K562 (cell line): ENCODE results near the gene PWWP2A. TPM values are rescaled to one million over a fixed set of nuclear protein-coding genes. Genes with fewer than 3 reads are reported as not detected.
A peak's percentile ranks its signal among the peaks of the same experiment; 100 is the strongest.

ENCODE experiments used
- ATAC-seq: fragments of 200-7000 bp; cut with Tn5 transposase; 3 replicates; pipeline ENCODE4 v1.9.1; 2020; ENCODE audit warnings: moderate library complexity
- BruUV-seq: library from RNA; stranded (reverse); fragments of 400-500 nt; replicated peaks from 2 replicates; lab custom pipeline; 2021; lab: Mats Ljungman, UMichigan
- CTCF ChIA-PET: fragments of 300-600 bp; formaldehyde crosslinking; extraction: SDS; loops from one replicate; lab custom pipeline; 2021; ENCODE audit warnings: low intra/inter-chr PET ratio; lab: Yijun Ruan, JAX
- POLR2A ChIA-PET: fragments of 300-600, 350-650 bp; sonication (Branson Sonifier 250); formaldehyde crosslinking; extraction: SDS; loops from one replicate; lab custom pipeline; 2021; ENCODE audit warnings: antibody characterized with exemption, inconsistent platforms; lab: Yijun Ruan, JAX
- DNase-seq, 4 experiments: peaks; one replicate each; pipeline versions ENCODE4 v3.0.0 to v3.0.0-alpha.2; 2011 to 2018; ENCODE audit warnings: low spot score in 3 of 4, mixed read lengths in 3 of 4; ENCODE audit errors: extremely low read depth in 1 of 4
- FAIRE-seq: peaks from 2 replicates; lab custom pipeline; 2011; peaks lifted over from hg19 to GRCh38; lab: Jason Lieb, UNC
- H2AFZ ChIP-seq: 2 replicates; pipeline ENCODE4 v1.6.0; 2011; ENCODE audit warnings: low read depth, low read length, control low read depth, inconsistent platforms
- H3K27ac ChIP-seq: fragments of 200-600 bp; 3 replicates; pipeline ENCODE4 v1.8.0; 2011; ENCODE audit warnings: low read depth, mild to moderate bottlenecking, control low read depth, inconsistent platforms, low read length, moderate library complexity, mixed read lengths; ENCODE audit errors: extremely low read depth
- H3K27me3 ChIP-seq, 2 experiments: fragments of 300-600 bp in 1 of 2; 2 replicates in 1 of 2; 3 replicates in 1 of 2; pipeline versions ENCODE4 v1.6.0 to v1.8.0; 2011; ENCODE audit warnings: inconsistent platforms in 2 of 2, low read length in 2 of 2, mild to moderate bottlenecking in 1 of 2, mixed read lengths in 1 of 2, moderate library complexity in 1 of 2; ENCODE audit not compliant: control insufficient read depth in 2 of 2, insufficient read depth in 2 of 2
- H3K36me3 ChIP-seq: fragments of 300-600 bp; 3 replicates; pipeline ENCODE4 v1.8.0; 2011; ENCODE audit warnings: mild to moderate bottlenecking, low read length, inconsistent platforms; ENCODE audit not compliant: control insufficient read depth, insufficient read depth
- H3K4me1 ChIP-seq, 2 experiments: fragments of 200-600 bp in 1 of 2; replicated peaks in 1 of 2; 2 replicates in 1 of 2; 3 replicates in 1 of 2; pipeline versions ENCODE4 v1.5.1 to v1.8.0; 2011; ENCODE audit warnings: inconsistent platforms in 2 of 2, low read length in 2 of 2, mild to moderate bottlenecking in 1 of 2, mixed read lengths in 1 of 2, moderate library complexity in 1 of 2; ENCODE audit not compliant: control insufficient read depth in 2 of 2, insufficient read depth in 2 of 2
- H3K4me2 ChIP-seq: 2 replicates; pipeline ENCODE4 v1.6.1; 2011; ENCODE audit warnings: low read length, control low read depth, inconsistent platforms, mixed read lengths; ENCODE audit not compliant: insufficient read depth
- H3K4me3 ChIP-seq: fragments of 200-600 bp; sonication (generic), shearing (Covaris generic); 2 replicates; pipeline ENCODE4 v1.5.1; 2016; ENCODE audit warnings: control low read depth, inconsistent platforms
- H3K79me2 ChIP-seq: fragments of 200-600 bp; 3 replicates; pipeline ENCODE4 v1.8.0; 2011; ENCODE audit warnings: low read length, inconsistent platforms; ENCODE audit not compliant: control insufficient read depth, insufficient read depth
- H3K9ac ChIP-seq, 2 experiments: 2 replicates each; pipeline versions ENCODE4 v1.6.0 to v1.6.1; 2011; ENCODE audit warnings: low read depth in 2 of 2, low read length in 2 of 2, control low read depth in 1 of 2, inconsistent platforms in 1 of 2, mild to moderate bottlenecking in 1 of 2, mixed read lengths in 1 of 2; ENCODE audit not compliant: insufficient read depth in 1 of 2
- H3K9me1 ChIP-seq: one replicate; pipeline ENCODE4 v1.6.0; 2011; ENCODE audit warnings: inconsistent platforms, mild to moderate bottlenecking, low read length, moderate library complexity; ENCODE audit not compliant: control insufficient read depth, insufficient read depth
- H3K9me3 ChIP-seq: replicated peaks from 2 replicates; pipeline ENCODE4 v1.5.1; 2011; ENCODE audit warnings: low read depth, low read length, inconsistent platforms; ENCODE audit not compliant: control insufficient read depth, insufficient read depth
- H4K20me1 ChIP-seq: replicated peaks from 2 replicates; pipeline ENCODE4 v1.6.1; 2011; ENCODE audit warnings: low read length, inconsistent platforms, mixed read lengths; ENCODE audit not compliant: control insufficient read depth, insufficient read depth
- MAFG ChIP-seq: fragments of 450-650 bp; conservative IDR thresholded peaks from 2 replicates; pipeline ENCODE4 v1.6.1; 2016; ENCODE audit warnings: missing genetic modification characterization, missing compliant biosample characterization
- MTA3 ChIP-seq: fragments of 450-650 bp; formaldehyde crosslinking; IDR thresholded peaks from 2 replicates; pipeline ENCODE4 v1.6.1; 2017; ENCODE audit warnings: mild to moderate bottlenecking, borderline replicate concordance
- NONO ChIP-seq, 2 experiments: fragments of 200-400 bp in 1 of 2; fragments of 450-650 bp in 1 of 2; formaldehyde crosslinking in 1 of 2; IDR thresholded peaks; 2 replicates each; pipeline ENCODE4 v1.6.1; 2017; ENCODE audit warnings: low read depth in 2 of 2, mild to moderate bottlenecking in 2 of 2, moderate library complexity in 2 of 2, low read length in 1 of 2
- RAD51 ChIP-seq: fragments of 450-650 bp; IDR thresholded peaks from 2 replicates; pipeline ENCODE4 v1.7.1; 2016; ENCODE audit warnings: low read depth, mild to moderate bottlenecking, borderline replicate concordance
- SNRNP70 ChIP-seq: fragments of 200-400 bp; formaldehyde crosslinking; optimal IDR thresholded peaks from 2 replicates; pipeline ENCODE3; 2017; ENCODE audit warnings: low read depth, low read length
- TAF15 ChIP-seq: fragments of 200-400 bp; formaldehyde crosslinking; IDR thresholded peaks from 2 replicates; pipeline ENCODE4 v1.6.1; 2017; ENCODE audit warnings: mild to moderate bottlenecking, low read depth, low read length, moderate library complexity
- WGBS: fragments of 100-300 bp; shearing (Covaris generic); methylation state at CpG from one replicate; pipeline ENCODE4 v1.1.6; 2016; ENCODE audit warnings: low coverage, mixed read lengths; ENCODE audit not compliant: insufficient coverage; ENCODE audit errors: missing lambda C conversion rate; 5-methylcytosine and 5-hydroxymethylcytosine counted together
- in situ Hi-C: fragments of 300-500 bp; cut with MboI; formaldehyde crosslinking; loops from 4 replicates; pipeline ENCODE4 v1.15.0; 2018; ENCODE audit warnings: inconsistent platforms, mixed read lengths
- intact Hi-C: fragments of 100-400 bp; cut with micrococcal nuclease; formaldehyde crosslinking; loops from 2 replicates; pipeline ENCODE4 v1.14.2; 2022
- polyA plus RNA-seq, 8 experiments: library from polyadenylated mRNA; depleted of rRNA in 4 of 8; stranded (reverse) in 5 of 8; unstranded in 3 of 8; fragments of >200 nt; fragmentation: Nextera tagmentation in 2 of 8; fragmentation: Illumina TruSeq in 1 of 8; extraction: Ambion mirVana in 2 of 8; extraction: Trizol in 1 of 8; gene quantifications; 2 replicates each; pipeline versions ENCODE4 v1.2.1 to v1.2.3, GENCODE V29; 2011 to 2014; ENCODE audit warnings: inconsistent platforms in 1 of 8, missing spikeins in 1 of 8
- total RNA-seq, 7 experiments: library from RNA; depleted of rRNA in 6 of 7; stranded (reverse); fragments of >200 nt in 6 of 7; fragmentation: Illumina TruSeq in 2 of 7; extraction: Trizol in 2 of 7; gene quantifications; 2 replicates each; pipeline versions ENCODE4 v1.2.1 to v1.2.3, GENCODE V29; 2011 to 2021; ENCODE audit warnings: low replicate concordance in 1 of 7
- TF ChIP-seq, protein P1 (sequence below): fragments of 450-650 bp; IDR thresholded peaks from 2 replicates; pipeline ENCODE4 v1.6.1; 2016

The PWWP2A gene
- total and polyA plus RNA-seq, 9 of the 15 experiments (the other 6 are each of a cell fraction or from before 2014, with no cell fraction given) = 2.7 to 26.3 (median 14.6) TPM

GRCh38 chr5:160129841-160130240 lies 10.6 kb upstream of the PWWP2A start:
- CTCF ChIA-PET = no interaction called here
- in situ Hi-C loops = no loop called here
- Histone ChIP-seq H3K4me3 (no peak overlapping the region), H3K9me3 (no peaks in the 10 kb centered on the region), H3K4me1 (no peaks in the 10 kb centered on the region; a peak in 2 of 5 replicates), H3K9me1 (no peaks in the 10 kb centered on the region), H3K27me3 (no peaks in the 10 kb centered on the region), H3K79me2 (no peaks in the 10 kb centered on the region), H2AFZ (no peak overlapping the region), H4K20me1 (no peaks in the 10 kb centered on the region), H3K4me2 (no peak overlapping the region), H3K27ac (no peak overlapping the region), H3K36me3 (no peaks in the 10 kb centered on the region), H3K9ac (no peak overlapping the region)
- intact Hi-C loops = no loop called here
- POLR2A ChIA-PET = no interaction called here
- no TSS peak for BruUV-seq
- DNase-seq (no peak), FAIRE-seq (no peak), ATAC-seq (no peak; the same call in 2 of the 3 replicates)
- no peak for TF ChIP-seq MTA3
- no peak for TF ChIP-seq SNRNP70
- TF ChIP-seq, protein P1, sequence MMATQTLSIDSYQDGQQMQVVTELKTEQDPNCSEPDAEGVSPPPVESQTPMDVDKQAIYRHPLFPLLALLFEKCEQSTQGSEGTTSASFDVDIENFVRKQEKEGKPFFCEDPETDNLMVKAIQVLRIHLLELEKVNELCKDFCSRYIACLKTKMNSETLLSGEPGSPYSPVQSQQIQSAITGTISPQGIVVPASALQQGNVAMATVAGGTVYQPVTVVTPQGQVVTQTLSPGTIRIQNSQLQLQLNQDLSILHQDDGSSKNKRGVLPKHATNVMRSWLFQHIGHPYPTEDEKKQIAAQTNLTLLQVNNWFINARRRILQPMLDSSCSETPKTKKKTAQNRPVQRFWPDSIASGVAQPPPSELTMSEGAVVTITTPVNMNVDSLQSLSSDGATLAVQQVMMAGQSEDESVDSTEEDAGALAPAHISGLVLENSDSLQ = peak; percentile 28; the same call in 1 of the 2 replicates
- no peak for TF ChIP-seq RAD51
- no peak for TF ChIP-seq MAFG (tag)
- TF ChIP-seq TAF15 = no peak
- TF ChIP-seq NONO (IDR thresholded peaks at IDR 0.05; ENCODE audit: low read depth in 2 of 2, low read length in 1 of 2) = no peak
- WGBS = 13% methylated on average over 3 of the region's 6 CpGs
